HepG2 (cell line): Measurements from ENCODE around the gene MFSD6. TPM values are rescaled to one million over a fixed set of nuclear protein-coding genes. Genes with fewer than 3 reads are reported as not detected.

Experiments used
- CAMTA2 ChIP-seq: sonication (generic); formaldehyde crosslinking; IDR thresholded peaks from 2 replicates; pipeline ENCODE4 v1.4.0; 2020; ENCODE audit warnings: mild to moderate bottlenecking, missing genetic modification reagents, borderline replicate concordance
- ERF ChIP-seq: IDR thresholded peaks from 2 replicates; pipeline ENCODE4 v1.6.1; 2018; ENCODE audit warnings: missing biosample characterization, missing genetic modification reagents
- GABPA ChIP-seq, 2 experiments: IDR thresholded peaks; 2 replicates each; pipeline ENCODE4 v1.6.1; 2011 to 2016; ENCODE audit warnings: low read depth in 2 of 2, low read length in 1 of 2, missing biosample characterization in 1 of 2, missing genetic modification characterization in 1 of 2
- GATA4 ChIP-seq: sonication (generic); IDR thresholded peaks from 2 replicates; pipeline ENCODE4 v1.6.1; 2016; ENCODE audit warnings: antibody characterized with exemption, low read depth, borderline replicate concordance
- HCFC1 ChIP-seq: fragments of 150-350 bp; IDR thresholded peaks from 2 replicates; pipeline ENCODE4 v1.6.1; 2014; ENCODE audit warnings: low read depth, low read length
- HOXA7 ChIP-seq: sonication (generic); formaldehyde crosslinking; IDR thresholded peaks from 2 replicates; pipeline ENCODE4 v1.8.1; 2022; ENCODE audit warnings: mild to moderate bottlenecking, missing genetic modification reagents, moderate library complexity
- KDM1A ChIP-seq: IDR thresholded peaks from 2 replicates; pipeline ENCODE4 v1.6.1; 2016; ENCODE audit warnings: missing compliant biosample characterization
- KDM5A ChIP-seq: fragments of 200-600 bp; sonication (generic); IDR thresholded peaks from 2 replicates; pipeline ENCODE4 v1.7.0; 2018; ENCODE audit warnings: antibody characterized with exemption, mild to moderate bottlenecking, low read length, borderline replicate concordance
- MATR3 ChIP-seq: sonication (generic); formaldehyde crosslinking; IDR thresholded peaks from 2 replicates; pipeline ENCODE4 v1.4.0; 2020; ENCODE audit warnings: missing genetic modification reagents
- MYNN ChIP-seq: sonication (generic); formaldehyde crosslinking; IDR thresholded peaks from 2 replicates; pipeline ENCODE4 v1.4.0; 2020; ENCODE audit warnings: mild to moderate bottlenecking, low read depth, missing genetic modification reagents
- PAWR ChIP-seq: sonication (generic); formaldehyde crosslinking; IDR thresholded peaks from 2 replicates; pipeline ENCODE4 v1.4.0; 2020; ENCODE audit warnings: missing genetic modification reagents, mild to moderate bottlenecking, borderline replicate concordance
- PHF5A ChIP-seq: IDR thresholded peaks from one replicate; pipeline ENCODE4 v1.6.1; 2018; ENCODE audit warnings: low read depth, missing genetic modification reagents; ENCODE audit not compliant: unreplicated experiment
- RBM22 ChIP-seq: fragments of 200-400 bp; formaldehyde crosslinking; optimal IDR thresholded peaks from 2 replicates; pipeline ENCODE3; 2017; ENCODE audit warnings: mild to moderate bottlenecking, low read length, moderate library complexity
- TFDP2 ChIP-seq: sonication (generic); formaldehyde crosslinking; IDR thresholded peaks from 2 replicates; pipeline ENCODE4 v1.4.0; 2020; ENCODE audit warnings: missing genetic modification reagents
- YEATS2 ChIP-seq: sonication (generic); formaldehyde crosslinking; IDR thresholded peaks from 2 replicates; pipeline ENCODE4 v1.4.0; 2020; ENCODE audit warnings: missing genetic modification reagents, borderline replicate concordance
- ZBTB3 ChIP-seq: sonication (generic); formaldehyde crosslinking; IDR thresholded peaks from 2 replicates; pipeline ENCODE4 v1.4.0; 2020; ENCODE audit warnings: low read depth, mild to moderate bottlenecking, moderate library complexity, missing genetic modification reagents, borderline replicate concordance
- ZNF292 ChIP-seq: sonication (generic); formaldehyde crosslinking; IDR thresholded peaks from 2 replicates; pipeline ENCODE4 v1.8.1; 2022; ENCODE audit warnings: mild to moderate bottlenecking, low read depth, missing genetic modification reagents, borderline replicate concordance
- ZNF589 ChIP-seq: sonication (generic); formaldehyde crosslinking; conservative IDR thresholded peaks from 2 replicates; pipeline ENCODE4 v1.8.0; 2022; ENCODE audit warnings: mild to moderate bottlenecking, moderate library complexity, missing genetic modification reagents
- ZNF598 ChIP-seq: sonication (generic); formaldehyde crosslinking; IDR thresholded peaks from 2 replicates; pipeline ENCODE4 v1.5.1; 2020; ENCODE audit warnings: mild to moderate bottlenecking, missing genetic modification reagents, borderline replicate concordance
- ZNF781 ChIP-seq: sonication (generic); formaldehyde crosslinking; IDR thresholded peaks from 2 replicates; pipeline ENCODE4 v1.5.1; 2020; ENCODE audit warnings: borderline replicate concordance, mild to moderate bottlenecking, missing genetic modification reagents; ENCODE audit errors: not compliant biosample characterization
- ZSCAN25 ChIP-seq: sonication (generic); formaldehyde crosslinking; IDR thresholded peaks from 2 replicates; pipeline ENCODE4 v1.8.0; 2022; ENCODE audit warnings: mild to moderate bottlenecking, missing genetic modification reagents
- polyA plus RNA-seq, 8 experiments: library from polyadenylated mRNA; depleted of rRNA in 3 of 8; stranded (reverse) in 7 of 8; unstranded in 1 of 8; fragments of >200 nt; fragmentation: Illumina TruSeq in 4 of 8; extraction: Trizol in 4 of 8; gene quantifications; 2 replicates each; pipeline versions ENCODE4 v1.2.1 to v1.2.3, GENCODE V29; 2011 to 2016; ENCODE audit warnings: low read depth in 4 of 8, missing spikeins in 1 of 8, mixed read lengths in 1 of 8; ENCODE audit not compliant: insufficient read depth in 1 of 8
- total RNA-seq, 5 experiments: library from RNA; depleted of rRNA; stranded (reverse); fragments of >200 nt; fragmentation: Illumina TruSeq; extraction: Trizol; gene quantifications; 2 replicates each; pipeline ENCODE4 v1.2.3, GENCODE V29; 2016; ENCODE audit warnings: low read depth in 1 of 5
- TF ChIP-seq, protein P1 (sequence below): IDR thresholded peaks from 2 replicates; pipeline ENCODE4 v1.6.1; 2016; ENCODE audit warnings: missing compliant biosample characterization, missing genetic modification reagents, borderline replicate concordance
- TF ChIP-seq, protein P2 (sequence below): sonication (generic); formaldehyde crosslinking; IDR thresholded peaks from 2 replicates; pipeline ENCODE4 v1.4.0; 2020; ENCODE audit warnings: missing genetic modification reagents
- TF ChIP-seq, protein P3 (sequence below): IDR thresholded peaks from 2 replicates; pipeline ENCODE4 v1.6.1; 2016

MFSD6 gene
- total and polyA plus RNA-seq, 2 of the 13 experiments (the other 11 are each of a cell fraction or from before 2014, with no cell fraction given): 0.92 to 1.4 TPM

- TF ChIP-seq, protein P1, sequence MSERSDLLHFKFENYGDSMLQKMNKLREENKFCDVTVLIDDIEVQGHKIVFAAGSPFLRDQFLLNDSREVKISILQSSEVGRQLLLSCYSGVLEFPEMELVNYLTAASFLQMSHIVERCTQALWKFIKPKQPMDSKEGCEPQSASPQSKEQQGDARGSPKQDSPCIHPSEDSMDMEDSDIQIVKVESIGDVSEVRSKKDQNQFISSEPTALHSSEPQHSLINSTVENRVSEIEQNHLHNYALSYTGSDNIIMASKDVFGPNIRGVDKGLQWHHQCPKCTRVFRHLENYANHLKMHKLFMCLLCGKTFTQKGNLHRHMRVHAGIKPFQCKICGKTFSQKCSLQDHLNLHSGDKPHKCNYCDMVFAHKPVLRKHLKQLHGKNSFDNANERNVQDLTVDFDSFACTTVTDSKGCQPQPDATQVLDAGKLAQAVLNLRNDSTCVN (CRISPR knock-in tag): peak; percentile 54; the same call in 1 of the 2 replicates
- TF ChIP-seq, protein P2, sequence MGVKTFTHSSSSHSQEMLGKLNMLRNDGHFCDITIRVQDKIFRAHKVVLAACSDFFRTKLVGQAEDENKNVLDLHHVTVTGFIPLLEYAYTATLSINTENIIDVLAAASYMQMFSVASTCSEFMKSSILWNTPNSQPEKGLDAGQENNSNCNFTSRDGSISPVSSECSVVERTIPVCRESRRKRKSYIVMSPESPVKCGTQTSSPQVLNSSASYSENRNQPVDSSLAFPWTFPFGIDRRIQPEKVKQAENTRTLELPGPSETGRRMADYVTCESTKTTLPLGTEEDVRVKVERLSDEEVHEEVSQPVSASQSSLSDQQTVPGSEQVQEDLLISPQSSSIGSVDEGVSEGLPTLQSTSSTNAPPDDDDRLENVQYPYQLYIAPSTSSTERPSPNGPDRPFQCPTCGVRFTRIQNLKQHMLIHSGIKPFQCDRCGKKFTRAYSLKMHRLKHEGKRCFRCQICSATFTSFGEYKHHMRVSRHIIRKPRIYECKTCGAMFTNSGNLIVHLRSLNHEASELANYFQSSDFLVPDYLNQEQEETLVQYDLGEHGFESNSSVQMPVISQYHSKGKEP (CRISPR knock-in tag): peak; percentile 35
- TF ChIP-seq RBM22 (no peak), YEATS2 (peak; percentile 68), MATR3 (CRISPR knock-in tag) (no peak), MYNN (CRISPR knock-in tag) (no peak; the same call in 1 of the 2 replicates), HCFC1 (no peak; the same call in 1 of the 2 replicates), PHF5A (CRISPR knock-in tag) (peak; percentile 89), GABPA (IDR thresholded peaks at IDR 0.05; ENCODE audit: low read depth, low read length) (peak; percentile 56), GABPA (CRISPR knock-in tag; IDR thresholded peaks at IDR 0.05; ENCODE audit: low read depth) (peak; percentile 68), KDM1A (CRISPR knock-in tag) (0 out of 2 replicates have a peak, but pooled peaks have one; percentile 25), ZNF598 (CRISPR knock-in tag) (peak; percentile 81), ZSCAN25 (peak; percentile 75), GATA4 (peak; percentile 71), PAWR (CRISPR knock-in tag) (no peak; the same call in 1 of the 2 replicates), ERF (CRISPR knock-in tag) (peak; percentile 98), CAMTA2 (CRISPR knock-in tag) (peak; percentile 93), KDM5A (peak; percentile 55; the same call in 1 of the 2 replicates), ZBTB3 (peak; percentile 96), ZNF292 (CRISPR knock-in tag) (no peak), ZNF781 (CRISPR knock-in tag) (no peak), HOXA7 (CRISPR knock-in tag) (peak; percentile 96; the same call in 1 of the 2 replicates), TFDP2 (CRISPR knock-in tag) (peak; percentile 98), ZNF589 (CRISPR knock-in tag) (peak; percentile 98)
- TF ChIP-seq, protein P3, sequence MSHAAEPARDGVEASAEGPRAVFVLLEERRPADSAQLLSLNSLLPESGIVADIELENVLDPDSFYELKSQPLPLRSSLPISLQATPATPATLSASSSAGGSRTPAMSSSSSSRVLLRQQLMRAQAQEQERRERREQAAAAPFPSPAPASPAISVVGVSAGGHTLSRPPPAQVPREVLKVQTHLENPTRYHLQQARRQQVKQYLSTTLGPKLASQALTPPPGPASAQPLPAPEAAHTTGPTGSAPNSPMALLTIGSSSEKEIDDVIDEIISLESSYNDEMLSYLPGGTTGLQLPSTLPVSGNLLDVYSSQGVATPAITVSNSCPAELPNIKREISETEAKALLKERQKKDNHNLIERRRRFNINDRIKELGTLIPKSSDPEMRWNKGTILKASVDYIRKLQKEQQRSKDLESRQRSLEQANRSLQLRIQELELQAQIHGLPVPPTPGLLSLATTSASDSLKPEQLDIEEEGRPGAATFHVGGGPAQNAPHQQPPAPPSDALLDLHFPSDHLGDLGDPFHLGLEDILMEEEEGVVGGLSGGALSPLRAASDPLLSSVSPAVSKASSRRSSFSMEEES (CRISPR knock-in tag): peak; percentile 65
These were observed 126.4 kb downstream of the MFSD6 start, which contains the start of gene NEMP2 (continued) for GRCh38 chr2:190534310-190535120.
